WTC11 (cell line): ENCODE results near the gene TENT5D. TPM values are rescaled to one million over a fixed set of nuclear protein-coding genes. Genes with fewer than 3 reads are reported as not detected.

Experiments
- ATAC-seq: fragments of 200-7000 bp; cut with Tn5 transposase; 2 replicates; pipeline ENCODE4 v1.10.0; 2021; ENCODE audit warnings: mild to moderate bottlenecking, moderate library complexity
- CTCF ChIA-PET: fragments of 300-600 bp; sonication (Branson Sonifier 250); formaldehyde crosslinking; loops from one replicate; lab custom pipeline; 2021; ENCODE audit warnings: antibody characterized with exemption; lab: Charles Lee
- POLR2A ChIA-PET: fragments of 350-600 bp; sonication (Branson Sonifier 250); formaldehyde crosslinking; loops from one replicate; lab custom pipeline; 2021; ENCODE audit warnings: antibody characterized with exemption; lab: Charles Lee
- DNase-seq: peaks from one replicate; pipeline ENCODE4 v3.0.0; 2021; ENCODE audit warnings: low spot score
- H3K27ac Mint-ChIP-seq: 2 replicates; pipeline ENCODE4 v1.8.0; 2021; ENCODE audit warnings: mixed read lengths
- H3K27me3 Mint-ChIP-seq: 2 replicates; pipeline ENCODE4 v1.8.0; 2021; ENCODE audit warnings: low read depth, mild to moderate bottlenecking, moderate library complexity, mixed read lengths
- H3K36me3 Mint-ChIP-seq: 2 replicates; pipeline ENCODE4 v1.8.0; 2021; ENCODE audit warnings: mixed read lengths
- H3K4me1 Mint-ChIP-seq: 2 replicates; pipeline ENCODE4 v1.8.0; 2022; ENCODE audit warnings: mixed read lengths
- H3K4me3 Mint-ChIP-seq: 2 replicates; pipeline ENCODE4 v1.8.0; 2021; ENCODE audit warnings: mild to moderate bottlenecking, moderate library complexity, mixed read lengths
- H3K9me3 Mint-ChIP-seq: 2 replicates; pipeline ENCODE4 v1.8.0; 2021; ENCODE audit warnings: mixed read lengths
- ATF1 ChIP-seq: sonication (generic); formaldehyde crosslinking; IDR thresholded peaks from 2 replicates; pipeline ENCODE4 v1.8.1; 2023; ENCODE audit warnings: mild to moderate bottlenecking, moderate library complexity, missing genetic modification reagents
- CREM ChIP-seq: sonication (generic); formaldehyde crosslinking; IDR thresholded peaks from 2 replicates; pipeline ENCODE4 v1.8.1; 2022; ENCODE audit warnings: mild to moderate bottlenecking, missing genetic modification reagents, moderate library complexity
- ELF4 ChIP-seq: sonication (generic); formaldehyde crosslinking; IDR thresholded peaks from 2 replicates; pipeline ENCODE4 v1.8.1; 2022; ENCODE audit warnings: low read depth, mild to moderate bottlenecking, moderate library complexity, missing genetic modification reagents
- ESRRA ChIP-seq: sonication (generic); formaldehyde crosslinking; IDR thresholded peaks from 2 replicates; pipeline ENCODE4 v1.8.1; 2022; ENCODE audit warnings: mild to moderate bottlenecking, missing genetic modification reagents, borderline replicate concordance
- ETV6 ChIP-seq: sonication (generic); formaldehyde crosslinking; IDR thresholded peaks from 2 replicates; pipeline ENCODE4 v1.8.1; 2022; ENCODE audit warnings: mild to moderate bottlenecking, missing genetic modification reagents
- FOXJ3 ChIP-seq: sonication (generic); formaldehyde crosslinking; IDR thresholded peaks from 2 replicates; pipeline ENCODE4 v1.9.0; 2021; ENCODE audit warnings: missing genetic modification reagents, mild to moderate bottlenecking, borderline replicate concordance
- FOXP1 ChIP-seq: sonication (generic); formaldehyde crosslinking; IDR thresholded peaks from 2 replicates; pipeline ENCODE4 v1.8.0; 2022; ENCODE audit warnings: missing genetic modification reagents, mild to moderate bottlenecking, moderate library complexity, borderline replicate concordance
- GRHL2 ChIP-seq: fragments of 250-450 bp; sonication (Bioruptor Pico); IDR thresholded peaks from 2 replicates; pipeline ENCODE4 v1.8.0; 2022; ENCODE audit warnings: mild to moderate bottlenecking, moderate library complexity; ENCODE audit not compliant: insufficient replicate concordance, severe bottlenecking
- KAT7 ChIP-seq: sonication (generic); formaldehyde crosslinking; IDR thresholded peaks from 2 replicates; pipeline ENCODE4 v1.8.1; 2023; ENCODE audit warnings: missing genetic modification reagents, mild to moderate bottlenecking, borderline replicate concordance
- NR2C2 ChIP-seq: sonication (generic); formaldehyde crosslinking; IDR thresholded peaks from 2 replicates; pipeline ENCODE4 v1.8.0; 2022; ENCODE audit warnings: mild to moderate bottlenecking, missing genetic modification reagents
- SP1 ChIP-seq: sonication (generic); formaldehyde crosslinking; conservative IDR thresholded peaks from 2 replicates; pipeline ENCODE4 v1.8.1; 2022; ENCODE audit warnings: missing genetic modification reagents
- TEAD1 ChIP-seq: sonication (generic); formaldehyde crosslinking; IDR thresholded peaks from 2 replicates; pipeline ENCODE4 v1.8.0; 2022; ENCODE audit warnings: mild to moderate bottlenecking, missing genetic modification reagents
- total RNA-seq: library from RNA; stranded (reverse); gene quantifications from 3 replicates; pipeline ENCODE4 v1.2.3, GENCODE V29; 2021
- TF ChIP-seq, protein P1 (sequence below): sonication (generic); formaldehyde crosslinking; IDR thresholded peaks from 2 replicates; pipeline ENCODE4 v1.8.1; 2023; ENCODE audit warnings: mild to moderate bottlenecking, missing genetic modification reagents
- TF ChIP-seq, protein P2 (sequence below): sonication (generic); formaldehyde crosslinking; IDR thresholded peaks from 2 replicates; pipeline ENCODE4 v1.8.0; 2022; ENCODE audit warnings: mild to moderate bottlenecking, missing genetic modification reagents
- TF ChIP-seq, protein P3 (sequence below): sonication (generic); formaldehyde crosslinking; conservative IDR thresholded peaks from 2 replicates; pipeline ENCODE4 v1.8.1; 2022; ENCODE audit warnings: mild to moderate bottlenecking, missing genetic modification reagents
- TF ChIP-seq, protein P4 (sequence below): fragments of 250-450 bp; sonication (Bioruptor Pico); IDR thresholded peaks from 2 replicates; pipeline ENCODE4 v1.9.0; 2021; ENCODE audit warnings: moderate library complexity, mild to moderate bottlenecking, inconsistent platforms, borderline replicate concordance
- TF ChIP-seq, protein P5 (sequence below): fragments of 250-450 bp; sonication (Bioruptor Pico); IDR thresholded peaks from 2 replicates; pipeline ENCODE4 v1.9.0; 2021; ENCODE audit warnings: mild to moderate bottlenecking, borderline replicate concordance

The TENT5D gene
- total RNA-seq, 1 experiment from 2014 or later = 0.13 TPM

DNA sequence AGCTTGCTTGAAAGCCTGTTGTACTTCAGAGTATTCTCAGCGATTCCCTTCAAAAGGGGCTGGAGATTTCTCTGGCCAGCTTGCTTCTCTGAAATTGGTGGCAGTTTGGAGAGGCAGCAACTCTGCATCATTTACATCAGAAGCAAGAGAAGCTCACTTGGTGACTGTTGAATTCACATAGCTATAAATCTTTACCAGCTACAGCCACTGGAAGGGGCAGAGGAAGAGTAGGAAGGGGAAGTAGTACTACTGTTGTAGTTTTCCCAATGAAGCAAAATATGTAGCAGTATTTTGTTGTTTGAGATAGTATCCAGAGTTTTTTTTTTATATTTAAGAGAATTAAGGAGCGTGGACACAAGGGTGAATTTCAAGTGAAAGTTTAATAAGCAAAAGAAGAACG, 2.8 kb downstream of the TENT5D start (continued):
- TF ChIP-seq, protein P1, sequence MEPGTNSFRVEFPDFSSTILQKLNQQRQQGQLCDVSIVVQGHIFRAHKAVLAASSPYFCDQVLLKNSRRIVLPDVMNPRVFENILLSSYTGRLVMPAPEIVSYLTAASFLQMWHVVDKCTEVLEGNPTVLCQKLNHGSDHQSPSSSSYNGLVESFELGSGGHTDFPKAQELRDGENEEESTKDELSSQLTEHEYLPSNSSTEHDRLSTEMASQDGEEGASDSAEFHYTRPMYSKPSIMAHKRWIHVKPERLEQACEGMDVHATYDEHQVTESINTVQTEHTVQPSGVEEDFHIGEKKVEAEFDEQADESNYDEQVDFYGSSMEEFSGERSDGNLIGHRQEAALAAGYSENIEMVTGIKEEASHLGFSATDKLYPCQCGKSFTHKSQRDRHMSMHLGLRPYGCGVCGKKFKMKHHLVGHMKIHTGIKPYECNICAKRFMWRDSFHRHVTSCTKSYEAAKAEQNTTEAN = no peak
- no peak for TF ChIP-seq NR2C2 (CRISPR knock-in tag)

DNA sequence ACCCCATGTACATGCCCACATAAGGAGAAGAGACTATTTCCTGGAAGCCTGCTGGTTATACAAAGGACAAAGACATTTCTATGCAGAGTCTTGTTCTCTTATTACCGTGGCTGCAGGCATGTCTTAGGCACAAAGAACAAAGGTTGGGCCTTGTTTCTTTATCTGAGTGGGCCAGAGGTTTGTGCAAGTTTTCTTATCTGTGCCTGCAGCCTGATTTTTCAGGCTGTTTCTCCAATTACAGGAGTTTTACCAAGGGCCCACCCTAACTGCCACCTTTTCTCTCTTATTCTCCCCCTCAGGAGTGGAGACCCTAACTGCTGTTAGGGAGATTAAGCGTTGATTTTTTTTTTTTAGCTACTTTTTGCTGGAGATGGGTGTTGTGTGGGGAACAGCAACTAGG, 3.5 kb downstream of the TENT5D start:
- DNase-seq = no peak
- ATAC-seq = no peak
- H3K4me3 Mint-ChIP-seq = no peak overlapping the region
- peaks cover 6% of the 10 kb centered on the region for H3K4me1 Mint-ChIP-seq
- H3K27ac Mint-ChIP-seq = no peak overlapping the region
- TF ChIP-seq ESRRA (CRISPR knock-in tag) (no peak), GRHL2 (CRISPR knock-in tag) (no peak), FOXJ3 (CRISPR knock-in tag) (no peak), SP1 (CRISPR knock-in tag) (no peak), TEAD1 (CRISPR knock-in tag) (no peak), KAT7 (CRISPR knock-in tag) (no peak)
- TF ChIP-seq, protein P2, sequence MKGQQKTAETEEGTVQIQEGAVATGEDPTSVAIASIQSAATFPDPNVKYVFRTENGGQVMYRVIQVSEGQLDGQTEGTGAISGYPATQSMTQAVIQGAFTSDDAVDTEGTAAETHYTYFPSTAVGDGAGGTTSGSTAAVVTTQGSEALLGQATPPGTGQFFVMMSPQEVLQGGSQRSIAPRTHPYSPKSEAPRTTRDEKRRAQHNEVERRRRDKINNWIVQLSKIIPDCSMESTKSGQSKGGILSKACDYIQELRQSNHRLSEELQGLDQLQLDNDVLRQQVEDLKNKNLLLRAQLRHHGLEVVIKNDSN (CRISPR knock-in tag) = no peak
- TF ChIP-seq, protein P3, sequence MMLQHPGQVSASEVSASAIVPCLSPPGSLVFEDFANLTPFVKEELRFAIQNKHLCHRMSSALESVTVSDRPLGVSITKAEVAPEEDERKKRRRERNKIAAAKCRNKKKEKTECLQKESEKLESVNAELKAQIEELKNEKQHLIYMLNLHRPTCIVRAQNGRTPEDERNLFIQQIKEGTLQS (CRISPR knock-in tag) = no peak
- TF ChIP-seq, protein P4, sequence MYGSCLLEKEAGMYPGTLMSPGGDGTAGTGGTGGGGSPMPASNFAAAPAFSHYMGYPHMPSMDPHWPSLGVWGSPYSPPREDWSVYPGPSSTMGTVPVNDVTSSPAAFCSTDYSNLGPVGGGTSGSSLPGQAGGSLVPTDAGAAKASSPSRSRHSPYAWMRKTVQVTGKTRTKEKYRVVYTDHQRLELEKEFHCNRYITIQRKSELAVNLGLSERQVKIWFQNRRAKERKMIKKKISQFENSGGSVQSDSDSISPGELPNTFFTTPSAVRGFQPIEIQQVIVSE (CRISPR knock-in tag) = no peak
- H3K36me3 Mint-ChIP-seq = no peaks in the 10 kb centered on the region
- no peaks in the 10 kb centered on the region for H3K27me3 Mint-ChIP-seq
- POLR2A ChIA-PET = no interaction called here
- CTCF ChIA-PET = no interaction called here
- H3K9me3 Mint-ChIP-seq = peaks cover 5% of the 10 kb centered on the region

DNA sequence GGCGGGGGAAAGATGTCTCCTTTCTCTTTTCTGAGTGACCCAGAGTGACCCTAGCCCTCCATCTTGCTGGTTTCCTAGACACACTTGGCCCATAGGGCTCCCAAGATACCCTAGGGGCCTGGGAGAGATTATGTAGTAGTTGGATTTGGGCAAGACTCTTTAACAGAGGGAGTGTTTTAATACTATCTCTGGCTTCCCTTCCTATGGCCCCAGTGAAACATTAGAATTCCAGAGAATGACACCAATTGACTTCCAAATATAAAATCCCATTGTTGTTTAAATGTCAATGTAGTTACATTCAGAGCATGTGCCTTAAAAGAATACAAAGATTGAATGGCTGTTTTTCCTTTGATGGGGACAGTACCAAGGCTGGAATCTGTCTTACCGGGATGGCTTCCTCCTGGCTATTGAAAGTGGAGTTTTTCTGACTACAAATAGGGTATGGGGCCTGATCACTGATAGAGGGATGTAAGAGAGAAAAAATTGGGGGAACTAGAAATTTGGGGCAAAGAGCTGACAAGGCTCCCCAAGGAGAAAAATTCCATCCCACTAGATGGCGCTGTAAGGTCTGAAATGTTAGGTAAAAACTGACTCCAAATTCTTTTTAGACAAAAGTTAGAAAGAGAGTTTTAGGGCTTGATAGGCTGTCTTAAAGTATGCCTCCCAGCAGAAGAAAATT, 10.7 kb downstream of the TENT5D start:
- peak; percentile 11 for DNase-seq
- no peaks in the 10 kb centered on the region for H3K27me3 Mint-ChIP-seq
- TF ChIP-seq CREM (no peak), ETV6 (CRISPR knock-in tag) (no peak), ELF4 (no peak), FOXP1 (no peak), ATF1 (CRISPR knock-in tag) (no peak)
- TF ChIP-seq, protein P5, sequence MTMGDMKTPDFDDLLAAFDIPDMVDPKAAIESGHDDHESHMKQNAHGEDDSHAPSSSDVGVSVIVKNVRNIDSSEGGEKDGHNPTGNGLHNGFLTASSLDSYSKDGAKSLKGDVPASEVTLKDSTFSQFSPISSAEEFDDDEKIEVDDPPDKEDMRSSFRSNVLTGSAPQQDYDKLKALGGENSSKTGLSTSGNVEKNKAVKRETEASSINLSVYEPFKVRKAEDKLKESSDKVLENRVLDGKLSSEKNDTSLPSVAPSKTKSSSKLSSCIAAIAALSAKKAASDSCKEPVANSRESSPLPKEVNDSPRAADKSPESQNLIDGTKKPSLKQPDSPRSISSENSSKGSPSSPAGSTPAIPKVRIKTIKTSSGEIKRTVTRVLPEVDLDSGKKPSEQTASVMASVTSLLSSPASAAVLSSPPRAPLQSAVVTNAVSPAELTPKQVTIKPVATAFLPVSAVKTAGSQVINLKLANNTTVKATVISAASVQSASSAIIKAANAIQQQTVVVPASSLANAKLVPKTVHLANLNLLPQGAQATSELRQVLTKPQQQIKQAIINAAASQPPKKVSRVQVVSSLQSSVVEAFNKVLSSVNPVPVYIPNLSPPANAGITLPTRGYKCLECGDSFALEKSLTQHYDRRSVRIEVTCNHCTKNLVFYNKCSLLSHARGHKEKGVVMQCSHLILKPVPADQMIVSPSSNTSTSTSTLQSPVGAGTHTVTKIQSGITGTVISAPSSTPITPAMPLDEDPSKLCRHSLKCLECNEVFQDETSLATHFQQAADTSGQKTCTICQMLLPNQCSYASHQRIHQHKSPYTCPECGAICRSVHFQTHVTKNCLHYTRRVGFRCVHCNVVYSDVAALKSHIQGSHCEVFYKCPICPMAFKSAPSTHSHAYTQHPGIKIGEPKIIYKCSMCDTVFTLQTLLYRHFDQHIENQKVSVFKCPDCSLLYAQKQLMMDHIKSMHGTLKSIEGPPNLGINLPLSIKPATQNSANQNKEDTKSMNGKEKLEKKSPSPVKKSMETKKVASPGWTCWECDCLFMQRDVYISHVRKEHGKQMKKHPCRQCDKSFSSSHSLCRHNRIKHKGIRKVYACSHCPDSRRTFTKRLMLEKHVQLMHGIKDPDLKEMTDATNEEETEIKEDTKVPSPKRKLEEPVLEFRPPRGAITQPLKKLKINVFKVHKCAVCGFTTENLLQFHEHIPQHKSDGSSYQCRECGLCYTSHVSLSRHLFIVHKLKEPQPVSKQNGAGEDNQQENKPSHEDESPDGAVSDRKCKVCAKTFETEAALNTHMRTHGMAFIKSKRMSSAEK (CRISPR knock-in tag) = no peak
- TF ChIP-seq, protein P4 (CRISPR knock-in tag) = no peak
- no peaks in the 10 kb centered on the region for H3K4me1 Mint-ChIP-seq
- CTCF ChIA-PET = interaction anchor here (0.7 kb wide), 1 partner anchor 146 kb away, joined by 3 read pairs; no protein-coding TSS in a partner anchor
- no peak overlapping the region for H3K4me3 Mint-ChIP-seq
- peaks cover 15% of the 10 kb centered on the region for H3K36me3 Mint-ChIP-seq
- H3K9me3 Mint-ChIP-seq = peaks cover 22% of the 10 kb centered on the region
- POLR2A ChIA-PET = no interaction called here
- no peak for ATAC-seq
- no peak overlapping the region for H3K27ac Mint-ChIP-seq
